HG02943 (cell line): ENCODE measurements around the gene VASH2.
"Not testable (repeated sequence)": the region's sequence is repeated elsewhere in the genome, so short reads cannot be mapped to it uniquely, and the experiment has no call there.

ENCODE experiments used
- ATAC-seq: cut with Tn5 transposase; IDR thresholded peaks from one replicate; pipeline ENCODE4 v1.9.1; 2021; ENCODE audit warnings: mild to moderate bottlenecking, low read depth, moderate library complexity; ENCODE audit not compliant: unreplicated experiment

The VASH2 gene

GRCh38 chr1:212950243-212951125 lies at the start of gene VASH2:
Gene VASH2 (plus strand): TSS chr1:212950541. CDS start chr1:212951543, 1,002 bp downstream.
- ATAC-seq, result peak; percentile 96

- ATAC-seq, result no peak
These were observed 49.1 kb upstream of the VASH2 start for GRCh38 chr1:212901290-212901689.

DNA sequence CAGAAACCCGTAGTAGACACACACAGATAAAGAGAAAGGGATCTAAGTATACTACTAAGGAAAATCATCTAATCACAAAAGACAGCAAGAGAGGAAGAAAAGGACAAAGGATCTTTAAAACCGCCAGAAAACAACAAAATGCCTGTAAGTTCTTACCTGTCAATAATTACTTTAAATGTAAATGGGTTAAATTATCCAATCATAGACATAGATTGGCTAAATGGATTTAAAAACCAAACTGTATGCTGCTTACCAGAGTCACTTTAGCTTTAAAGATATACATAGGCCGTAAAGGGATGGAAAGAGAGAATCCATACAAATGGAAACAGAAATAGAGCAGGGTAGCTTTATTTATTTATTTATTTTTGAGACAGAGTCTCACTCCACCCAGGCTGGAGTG lies 48.3 kb upstream of the VASH2 start:
- ATAC-seq, result no peak

DNA sequence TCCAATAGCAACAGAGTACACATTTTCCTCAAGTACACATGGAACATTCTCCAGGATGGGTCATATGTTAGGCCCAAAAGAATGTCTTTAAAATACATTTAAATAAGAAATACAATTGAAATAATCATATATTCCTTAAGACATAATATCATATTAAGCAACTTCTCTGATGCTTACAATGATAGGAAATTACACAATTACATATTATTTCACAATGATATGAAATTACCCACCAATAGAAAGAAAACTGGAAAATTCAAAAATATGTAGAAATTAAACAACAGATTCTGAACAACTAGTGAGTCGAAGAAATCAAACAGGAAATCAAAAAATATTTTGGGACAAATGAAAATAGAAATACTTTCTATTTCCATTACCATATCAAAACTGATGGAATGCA lies 46.7 kb upstream of the VASH2 start:
- ATAC-seq, result no peak

DNA sequence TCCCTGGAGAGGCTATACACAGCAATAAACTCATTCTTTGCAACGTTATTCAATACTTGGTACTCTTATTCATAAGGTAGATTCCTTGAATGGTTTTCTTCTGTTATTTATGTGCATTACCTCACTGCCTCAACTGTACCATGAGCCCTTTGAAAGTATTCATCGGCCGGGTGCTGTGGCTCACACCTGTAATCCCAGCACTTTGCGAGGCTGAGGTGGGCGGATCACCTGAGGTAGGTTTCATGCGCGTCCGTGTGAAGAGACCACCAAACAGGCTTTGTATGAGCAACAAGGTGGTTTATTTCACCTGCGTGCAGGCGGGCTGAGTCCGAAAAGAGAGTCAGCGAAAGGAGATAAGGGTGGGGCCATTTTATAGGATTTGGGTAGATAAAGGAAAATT lies 42.3 kb upstream of the VASH2 start:
- not testable (repeated sequence) for ATAC-seq

- ATAC-seq, result no peak
These were observed 41.4 kb upstream of the VASH2 start for GRCh38 chr1:212908971-212909370.

- ATAC-seq, result no peak
These were observed 40.7 kb upstream of the VASH2 start for GRCh38 chr1:212909652-212910063.

DNA sequence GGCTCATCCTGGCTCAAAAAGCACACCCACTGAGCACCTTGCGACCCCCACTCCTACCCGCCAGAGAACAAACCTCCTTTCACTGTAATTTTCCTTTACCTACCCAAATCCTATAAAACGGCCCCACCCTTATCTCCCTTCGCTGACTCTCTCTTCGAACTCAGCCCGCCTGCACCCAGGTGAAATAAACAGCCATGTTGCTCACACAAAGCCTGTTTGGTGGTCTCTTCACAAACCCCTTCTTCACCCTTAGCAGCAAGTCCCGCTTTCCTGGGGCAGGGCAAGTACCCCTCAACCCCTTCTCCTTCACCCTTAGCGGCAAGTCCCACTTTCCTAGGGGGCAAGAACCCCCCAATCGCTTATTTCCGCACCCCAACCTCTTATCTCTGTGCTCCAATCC lies 40.1 kb upstream of the VASH2 start:
- ATAC-seq, result not testable (repeated sequence)

DNA sequence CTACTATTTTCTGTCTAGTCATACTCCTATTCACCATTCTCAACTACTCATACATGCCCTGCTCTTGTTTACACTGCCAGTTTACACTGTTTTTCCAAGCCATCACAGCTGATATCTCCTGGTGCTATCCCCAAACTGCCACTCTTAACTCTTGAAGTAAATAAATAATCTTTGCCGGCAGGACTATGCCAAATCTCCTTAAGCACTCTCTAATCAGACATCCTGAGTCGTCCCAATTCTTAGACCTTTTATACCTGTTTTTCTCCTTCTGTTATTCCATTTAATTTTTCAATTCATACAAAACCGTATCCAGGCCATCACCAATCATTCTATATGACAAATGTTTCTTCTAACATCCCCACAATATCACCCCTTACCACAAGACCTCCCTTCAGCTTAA lies 36.7 kb upstream of the VASH2 start:
- not testable (repeated sequence) for ATAC-seq

GRCh38 chr1:212914110-212914509 lies 36.2 kb upstream of the VASH2 start:
- ATAC-seq, result not testable (repeated sequence)

DNA sequence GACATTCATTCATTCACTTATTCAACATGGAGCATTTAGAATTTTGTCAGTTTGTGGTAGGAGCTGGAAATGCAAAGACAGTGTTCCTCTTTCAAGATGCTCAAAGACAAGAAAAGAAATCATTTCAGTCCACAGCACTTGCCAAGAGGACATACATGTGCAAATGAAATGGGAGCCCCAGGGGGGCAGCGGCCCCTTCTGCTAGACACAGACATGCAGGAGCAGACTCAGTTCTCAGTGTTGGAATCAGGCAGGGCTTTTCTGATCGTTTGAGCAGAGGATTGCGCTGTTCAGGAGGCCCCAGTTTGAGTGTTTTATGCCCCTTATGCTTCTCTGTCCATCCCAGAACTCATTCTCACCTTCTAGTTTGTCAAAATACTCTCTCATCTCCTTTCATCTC lies 35.6 kb upstream of the VASH2 start:
- no peak for ATAC-seq

- ATAC-seq, result no peak
These were observed 34.9 kb upstream of the VASH2 start for GRCh38 chr1:212915245-212916091.

DNA sequence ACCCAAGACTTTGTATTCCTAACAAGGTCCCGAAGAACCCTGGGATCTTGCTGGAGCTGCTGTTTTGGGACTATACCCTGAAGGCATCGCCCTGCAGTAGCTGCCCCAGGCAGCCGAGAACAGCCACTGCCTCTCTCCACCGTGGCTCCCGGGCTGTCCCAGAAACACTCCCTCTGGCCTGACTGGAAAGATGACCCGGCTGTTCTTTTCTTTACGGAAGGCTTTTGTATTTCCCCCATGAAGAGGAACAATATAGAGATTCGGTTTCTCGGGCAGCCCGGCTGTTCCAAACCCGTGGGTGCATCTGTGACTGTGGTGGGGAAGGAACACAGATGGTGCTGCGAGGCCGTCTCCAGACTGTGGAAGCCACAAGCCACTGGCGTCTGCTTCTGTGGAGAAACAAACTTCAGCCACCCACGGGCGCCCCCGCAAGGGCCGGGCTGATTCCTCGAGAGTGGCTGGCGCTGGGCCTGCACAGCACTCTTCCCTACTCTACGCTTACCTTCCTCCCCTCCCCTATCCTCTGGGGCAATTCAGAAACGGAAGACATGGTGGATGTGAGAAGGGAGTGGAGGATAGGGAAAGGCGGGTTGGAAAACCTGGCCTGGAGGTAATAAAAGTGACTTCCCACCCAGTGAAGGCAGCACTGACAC lies 33.7 kb upstream of the VASH2 start:
- no peak for ATAC-seq

GRCh38 chr1:212917134-212917485 lies 33.2 kb upstream of the VASH2 start:
- ATAC-seq, result no peak

DNA sequence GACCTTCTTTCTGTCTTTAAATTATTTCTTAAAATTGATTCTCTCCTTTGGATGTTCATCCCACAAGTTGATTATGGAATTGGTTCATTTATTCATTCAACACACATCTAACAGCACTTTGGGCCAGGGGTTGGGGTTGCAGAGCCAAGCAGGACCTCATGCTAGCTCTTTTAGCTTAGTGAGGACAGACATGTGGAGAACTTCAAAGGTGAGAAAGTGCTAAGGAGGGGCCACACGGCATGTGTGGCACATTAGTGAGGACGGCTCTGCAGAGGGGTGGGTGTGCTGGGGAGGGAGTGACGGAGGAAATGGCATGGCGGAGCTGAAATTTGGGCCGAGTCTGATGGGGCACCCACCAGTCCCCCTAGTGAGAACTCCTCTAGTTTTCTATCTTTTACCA lies 32.5 kb upstream of the VASH2 start:
- ATAC-seq, result no peak

- ATAC-seq, result no peak
These were observed 31.5 kb upstream of the VASH2 start for GRCh38 chr1:212918824-212919223.

GRCh38 chr1:212920246-212920645 lies 30.1 kb upstream of the VASH2 start:
- ATAC-seq, result no peak

DNA sequence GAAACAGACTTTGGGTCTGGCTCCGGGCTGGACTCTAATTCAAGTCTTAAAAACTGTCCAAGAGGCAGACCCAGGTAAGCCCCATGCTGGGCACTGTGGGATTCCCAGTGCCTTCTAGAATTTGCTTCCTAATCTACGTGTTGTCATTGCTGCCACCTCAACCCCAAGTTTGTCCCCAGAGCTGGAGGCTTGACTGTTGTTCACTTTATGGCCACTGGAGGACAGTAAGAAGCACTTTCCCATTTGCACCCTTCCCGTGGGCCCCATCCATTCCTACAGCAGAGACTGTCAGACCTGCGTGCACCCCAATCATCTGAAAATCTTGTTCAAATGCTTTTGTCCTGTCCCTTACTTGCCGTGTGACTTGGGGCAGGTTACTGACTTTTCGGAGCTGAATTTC lies 29.4 kb upstream of the VASH2 start:
- ATAC-seq, result no peak

DNA sequence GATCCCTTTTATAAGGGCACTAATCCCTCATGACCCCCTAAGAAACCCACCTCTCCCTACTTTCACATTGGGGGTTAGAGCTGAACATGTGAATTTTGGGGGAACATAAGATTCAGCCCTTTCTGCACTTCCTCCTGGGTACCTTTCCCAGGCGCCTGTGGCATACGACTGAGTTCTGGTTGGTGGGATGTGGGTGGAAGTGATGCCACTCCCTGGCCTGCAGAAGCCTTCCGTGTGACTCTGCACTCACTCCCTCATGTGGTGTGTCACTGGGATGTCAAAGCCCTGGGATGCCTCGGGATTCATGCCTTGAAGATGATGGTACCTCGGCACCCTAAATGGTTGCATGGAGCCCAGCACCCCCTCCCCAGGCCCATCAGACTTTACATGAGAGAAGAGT lies 28.3 kb upstream of the VASH2 start:
- ATAC-seq, result no peak

DNA sequence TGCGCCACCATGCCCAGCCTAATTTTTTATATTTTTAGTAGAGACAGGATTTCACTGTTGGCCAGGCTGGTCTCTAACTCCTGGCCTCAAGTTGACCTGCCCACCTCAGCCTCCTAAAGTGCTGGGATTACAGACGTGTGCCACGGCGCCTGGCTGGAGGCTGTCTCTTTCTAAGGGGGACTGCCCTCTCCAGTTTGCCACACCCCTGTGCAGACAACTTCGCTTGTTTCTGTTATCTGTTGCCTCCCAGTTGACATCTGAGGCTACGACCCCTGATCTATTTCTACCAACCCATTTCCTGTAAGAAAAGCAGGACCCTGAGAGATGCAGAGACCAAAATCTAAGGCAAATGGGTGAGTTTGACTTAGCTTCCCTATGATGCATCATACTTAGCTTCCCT lies 24.0 kb upstream of the VASH2 start:
- ATAC-seq, result no peak
